T-helper 17 cell (primary cell): ENCODE results near the gene ARL9. TPM values are rescaled to one million over a fixed set of nuclear protein-coding genes. Genes with fewer than 3 reads are reported as not detected.
"Not testable (repeated sequence)": the region's sequence is repeated elsewhere in the genome, so short reads cannot be mapped to it uniquely, and the experiment has no call there.

Experiments
- ATAC-seq: fragments of 150-1000 bp; cut with Tn5 transposase; 2 replicates; pipeline ENCODE4 v1.10.0; 2021; ENCODE audit warnings: mild to moderate bottlenecking, moderate library complexity
- DNase-seq, 3 donors: peaks; one replicate each; pipeline versions ENCODE4 v3.0.0 to v3.0.0-alpha.2; 2020 to 2021
- H3K9me3 ChIP-seq: one replicate; pipeline ENCODE4 v1.7.0; 2013; ENCODE audit warnings: low read length, mild to moderate bottlenecking; ENCODE audit not compliant: control insufficient read depth, poor library complexity, severe bottlenecking
- H3K27ac Mint-ChIP-seq: one replicate; pipeline ENCODE4 v1.8.0; 2022; ENCODE audit warnings: mild to moderate bottlenecking, moderate library complexity, mixed read lengths
- H3K27me3 Mint-ChIP-seq: one replicate; pipeline ENCODE4 v1.8.0; 2022; ENCODE audit warnings: mixed read lengths
- H3K36me3 Mint-ChIP-seq: one replicate; pipeline ENCODE4 v1.8.0; 2022; ENCODE audit warnings: low read depth, mixed read lengths
- H3K4me1 Mint-ChIP-seq: one replicate; pipeline ENCODE4 v1.8.0; 2022; ENCODE audit warnings: mild to moderate bottlenecking, mixed read lengths
- H3K4me3 Mint-ChIP-seq: one replicate; pipeline ENCODE4 v1.8.0; 2022; ENCODE audit warnings: mild to moderate bottlenecking, moderate library complexity, mixed read lengths
- total RNA-seq, 4 donors: library from RNA in 2 of 4; stranded (reverse) in 2 of 4; gene quantifications; one replicate each; pipeline ENCODE4 v1.2.3 and lab custom pipeline; 2022 to 2026

Gene ARL9
- total RNA-seq: not detected
- 0 reads per million in 2 donors for total RNA-seq (lab: John Stamatoyannopoulos, UW)

GRCh38 chr4:56505269-56506130 lies at the start of gene ARL9:
TSS of gene ARL9 (plus strand) at chr4:56505791. CDS start at chr4:56505863, 72 bp downstream.
- ATAC-seq (peak; percentile 98), DNase-seq (peak; percentile 27 to 54 (median 42))
- peaks cover 5% of the 10 kb centered on the region for H3K36me3 Mint-ChIP-seq
- no peaks in the 10 kb centered on the region for H3K27me3 Mint-ChIP-seq
- peak within 1 kb of the TSS; percentile 96 for H3K4me3 Mint-ChIP-seq
- H3K9me3 ChIP-seq: no peaks in the 10 kb centered on the region
- peaks cover 11% of the 10 kb centered on the region for H3K4me1 Mint-ChIP-seq
- H3K27ac Mint-ChIP-seq: peak within 1 kb of the TSS; percentile 88

GRCh38 chr4:56460085-56460484 lies 45.5 kb upstream of the ARL9 start:
- no peak for DNase-seq
- no peak overlapping the region for H3K27ac Mint-ChIP-seq
- peaks cover 13% of the 10 kb centered on the region for H3K4me1 Mint-ChIP-seq
- no peaks in the 10 kb centered on the region for H3K9me3 ChIP-seq
- ATAC-seq: no peak
- H3K27me3 Mint-ChIP-seq: no peaks in the 10 kb centered on the region
- peak overlapping the region; percentile 49 for H3K4me3 Mint-ChIP-seq
- H3K36me3 Mint-ChIP-seq: peaks cover 10% of the 10 kb centered on the region

GRCh38 chr4:56462157-56462556 lies 43.4 kb upstream of the ARL9 start:
- DNase-seq (no peak), ATAC-seq (no peak)
- H3K4me3 Mint-ChIP-seq: no peak overlapping the region
- peak overlapping the region; percentile 84 for H3K27ac Mint-ChIP-seq
- no peaks in the 10 kb centered on the region for H3K9me3 ChIP-seq
- H3K4me1 Mint-ChIP-seq: peaks cover 27% of the 10 kb centered on the region
- H3K27me3 Mint-ChIP-seq: no peaks in the 10 kb centered on the region
- H3K36me3 Mint-ChIP-seq: peaks cover 7% of the 10 kb centered on the region

GRCh38 chr4:56463711-56464110 lies 41.9 kb upstream of the ARL9 start:
- peaks cover 40% of the 10 kb centered on the region for H3K4me1 Mint-ChIP-seq
- peaks cover 11% of the 10 kb centered on the region for H3K36me3 Mint-ChIP-seq

GRCh38 chr4:56464581-56464980 lies 41.0 kb upstream of the ARL9 start:
- ATAC-seq (no peak), DNase-seq (no peak)
- Mint-ChIP-seq H3K27me3 (no peaks in the 10 kb centered on the region), H3K36me3 (peaks cover 11% of the 10 kb centered on the region), H3K4me3 (no peak overlapping the region), H3K27ac (peak overlapping the region; percentile 100), H3K4me1 (peaks cover 45% of the 10 kb centered on the region)
- no peaks in the 10 kb centered on the region for H3K9me3 ChIP-seq

More at GRCh38 chr4:56463711-56464110, 41.9 kb upstream of the ARL9 start:
- no peak for DNase-seq
- Mint-ChIP-seq H3K27me3 (no peaks in the 10 kb centered on the region), H3K27ac (no peak overlapping the region), H3K4me3 (no peak overlapping the region)
- H3K9me3 ChIP-seq: no peaks in the 10 kb centered on the region
- ATAC-seq: no peak

- H3K4me1 Mint-ChIP-seq: peaks cover 49% of the 10 kb centered on the region
- no peaks in the 10 kb centered on the region for H3K27me3 Mint-ChIP-seq
- ATAC-seq: no peak
- H3K36me3 Mint-ChIP-seq: peaks cover 7% of the 10 kb centered on the region
- H3K9me3 ChIP-seq: no peaks in the 10 kb centered on the region
- no peak for DNase-seq
- peak overlapping the region; percentile 100 for H3K27ac Mint-ChIP-seq
- peak overlapping the region; percentile 99 for H3K4me3 Mint-ChIP-seq
Observed at GRCh38 chr4:56465599-56466295, 39.8 kb upstream of the ARL9 start.

- H3K27ac Mint-ChIP-seq: peak overlapping the region; percentile 100
- not testable (repeated sequence) for H3K9me3 ChIP-seq, DNase-seq, H3K36me3 Mint-ChIP-seq, ATAC-seq, H3K27me3 Mint-ChIP-seq
- H3K4me3 Mint-ChIP-seq: peak overlapping the region; percentile 99
- H3K4me1 Mint-ChIP-seq: peaks cover 49% of the 10 kb centered on the region
Observed at GRCh38 chr4:56466296-56466761, 39.3 kb upstream of the ARL9 start.

GRCh38 chr4:56466910-56467283 lies 38.7 kb upstream of the ARL9 start:
- peak overlapping the region; percentile 99 for H3K4me3 Mint-ChIP-seq
- no peaks in the 10 kb centered on the region for H3K27me3 Mint-ChIP-seq
- ATAC-seq (no peak), DNase-seq (no peak)
- peaks cover 7% of the 10 kb centered on the region for H3K36me3 Mint-ChIP-seq
- peaks cover 48% of the 10 kb centered on the region for H3K4me1 Mint-ChIP-seq
- peak overlapping the region; percentile 100 for H3K27ac Mint-ChIP-seq
- H3K9me3 ChIP-seq: no peaks in the 10 kb centered on the region

GRCh38 chr4:56467284-56468096 lies 38.1 kb upstream of the ARL9 start, which contains the start of gene SRP72:
TSS of gene SRP72 (plus strand) at chr4:56467617. CDS start at chr4:56467636, 19 bp downstream.
- H3K27ac Mint-ChIP-seq: peak within 1 kb of the TSS; percentile 100
- no peaks in the 10 kb centered on the region for H3K27me3 Mint-ChIP-seq
- DNase-seq: peak; percentile 85 to 86 (median 86)
- no peaks in the 10 kb centered on the region for H3K9me3 ChIP-seq
- peaks cover 6% of the 10 kb centered on the region for H3K36me3 Mint-ChIP-seq
- H3K4me1 Mint-ChIP-seq: peaks cover 46% of the 10 kb centered on the region
- ATAC-seq: peak; percentile 98
- H3K4me3 Mint-ChIP-seq: peak within 1 kb of the TSS; percentile 99

GRCh38 chr4:56468097-56468422 lies 37.5 kb upstream of the ARL9 start:
- H3K4me1 Mint-ChIP-seq: peaks cover 46% of the 10 kb centered on the region
- DNase-seq: no peak

GRCh38 chr4:56469489-56470210 lies 35.9 kb upstream of the ARL9 start:
- Mint-ChIP-seq H3K4me3 (peak overlapping the region; percentile 72), H3K27ac (peak overlapping the region; percentile 56), H3K4me1 (peaks cover 43% of the 10 kb centered on the region), H3K36me3 (peaks cover 6% of the 10 kb centered on the region), H3K27me3 (no peaks in the 10 kb centered on the region)
- DNase-seq: no peak
- H3K9me3 ChIP-seq: no peaks in the 10 kb centered on the region
- ATAC-seq: no peak

More at GRCh38 chr4:56468097-56468422, 37.5 kb upstream of the ARL9 start:
- no peaks in the 10 kb centered on the region for H3K27me3 Mint-ChIP-seq
- H3K27ac Mint-ChIP-seq: peak overlapping the region; percentile 100
- no peaks in the 10 kb centered on the region for H3K9me3 ChIP-seq
- ATAC-seq: peak; percentile 46
- peak overlapping the region; percentile 99 for H3K4me3 Mint-ChIP-seq
- H3K36me3 Mint-ChIP-seq: peaks cover 6% of the 10 kb centered on the region

- no peak for ATAC-seq
- peaks cover 7% of the 10 kb centered on the region for H3K36me3 Mint-ChIP-seq
- H3K9me3 ChIP-seq: no peaks in the 10 kb centered on the region
- H3K4me1 Mint-ChIP-seq: peaks cover 5% of the 10 kb centered on the region
- no peaks in the 10 kb centered on the region for H3K27me3 Mint-ChIP-seq
- no peak overlapping the region for H3K27ac Mint-ChIP-seq
- no peak for DNase-seq
- H3K4me3 Mint-ChIP-seq: no peak overlapping the region
Observed at GRCh38 chr4:56475917-56476316, 29.7 kb upstream of the ARL9 start.
